Retinal pigment epithelial cell (primary cell): ENCODE results near the gene GOSR1.
"Not testable (repeated sequence)": the region's sequence is repeated elsewhere in the genome, so short reads cannot be mapped to it uniquely, and the experiment has no call there.

Experiments used
- DNase-seq: peaks from one replicate; pipeline ENCODE4 v3.0.0-alpha.2; 2010; ENCODE audit warnings: low read depth
- H3K4me3 ChIP-seq: 2 replicates; pipeline ENCODE4 v1.5.1; 2011; ENCODE audit warnings: mild to moderate bottlenecking, low read length, control low read depth, moderate library complexity
- CTCF ChIP-seq: conservative IDR thresholded peaks from 2 replicates; pipeline ENCODE4 v1.5.1; 2011; ENCODE audit warnings: low read depth, low read length, control low read depth, inconsistent platforms

The GOSR1 gene

GRCh38 chr17:30573603-30574175 lies 96.5 kb downstream of the GOSR1 start:
- no peak for DNase-seq
- no peak overlapping the region for H3K4me3 ChIP-seq
- TF ChIP-seq CTCF, result no peak

DNA sequence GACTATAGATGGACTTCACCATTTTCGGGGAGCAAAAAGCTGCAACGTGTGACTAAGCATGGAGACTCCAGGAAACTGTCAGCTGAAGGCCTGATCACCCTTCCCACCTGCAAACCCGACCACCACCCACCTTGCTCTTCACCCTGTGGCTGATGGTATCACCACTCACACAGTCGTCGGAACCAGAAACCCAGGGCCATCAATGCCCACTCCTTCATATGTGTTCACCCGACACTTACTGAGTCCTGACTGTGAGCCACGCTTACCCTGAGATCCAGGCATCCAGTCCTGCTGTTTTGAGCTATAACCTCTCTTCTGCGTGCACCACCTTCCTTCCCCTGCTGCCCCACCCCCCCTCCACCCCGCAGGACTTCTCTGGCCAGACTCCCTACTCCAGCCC lies 97.1 kb downstream of the GOSR1 start:
- not testable (repeated sequence) for H3K4me3 ChIP-seq, DNase-seq

DNA sequence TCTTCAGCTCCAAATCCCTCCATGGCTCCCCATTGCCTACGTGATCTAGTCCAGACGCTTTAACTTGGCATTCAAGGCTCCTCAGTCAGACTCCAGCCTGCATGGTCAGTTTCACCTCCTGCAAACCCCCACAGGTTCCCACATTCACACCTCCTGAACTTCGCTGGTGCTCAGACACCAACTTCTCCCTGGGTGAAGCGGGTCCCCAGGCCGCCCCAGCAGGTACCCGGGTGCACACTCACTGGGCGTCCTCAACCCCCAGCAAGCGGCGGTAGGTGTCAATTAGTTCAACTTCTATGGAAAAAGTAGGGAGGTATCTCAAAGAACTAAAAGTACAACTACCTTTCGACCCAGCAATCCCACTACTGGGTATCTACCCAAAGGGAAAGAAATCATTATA lies 97.6 kb downstream of the GOSR1 start:
- not testable (repeated sequence) for H3K4me3 ChIP-seq, DNase-seq

- DNase-seq, H3K4me3 ChIP-seq: not testable (repeated sequence)
These were observed 98.6 kb downstream of the GOSR1 start for GRCh38 chr17:30575648-30576325.

DNA sequence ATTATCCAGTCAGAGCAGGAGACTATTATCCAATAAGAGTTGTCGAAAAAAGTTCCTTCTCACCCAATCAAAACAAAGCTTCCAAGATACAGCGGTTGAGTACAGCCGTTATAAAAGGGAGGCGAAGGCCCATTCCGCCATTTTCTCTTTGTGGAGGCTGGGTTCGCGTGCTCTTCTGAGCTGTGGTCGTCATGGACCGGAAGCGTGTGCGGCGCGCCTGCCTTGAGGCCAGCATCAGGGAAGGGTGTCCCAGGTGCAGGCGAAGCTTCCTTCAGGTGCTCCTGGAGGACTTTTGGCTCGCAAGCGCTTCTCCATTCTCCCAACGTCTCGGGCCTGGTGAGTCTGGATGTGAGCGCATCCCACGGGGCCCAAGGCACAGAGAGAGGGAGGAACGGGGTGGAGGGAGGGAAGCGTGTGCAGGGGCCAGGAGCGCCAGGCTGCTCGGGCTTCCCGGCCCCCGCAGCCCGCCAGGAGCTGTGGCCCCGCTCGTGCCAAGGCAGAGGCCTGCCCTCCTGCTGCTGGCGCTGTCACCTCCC lies 99.2 kb downstream of the GOSR1 start:
- H3K4me3 ChIP-seq, result no peak overlapping the region
- TF ChIP-seq CTCF, result no peak
- DNase-seq, result no peak
